Measurements from ENCODE around the gene DXO.

Gene DXO

DNA sequence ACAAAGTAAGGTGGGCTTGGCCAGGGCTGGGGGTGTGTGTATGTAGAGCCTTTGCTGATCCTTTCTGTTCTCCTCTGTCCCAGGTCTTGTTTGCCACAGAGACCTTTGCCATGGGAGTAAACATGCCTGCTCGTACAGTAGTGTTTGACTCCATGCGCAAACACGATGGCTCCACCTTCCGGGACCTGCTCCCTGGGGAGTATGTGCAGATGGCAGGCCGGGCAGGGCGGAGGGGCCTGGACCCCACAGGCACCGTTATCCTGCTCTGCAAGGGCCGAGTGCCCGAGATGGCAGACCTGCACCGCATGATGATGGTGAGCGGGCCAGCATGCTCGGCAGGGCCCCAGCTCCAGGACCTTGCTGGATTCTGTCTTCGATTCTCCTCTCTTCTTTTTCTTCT lies 6.2 kb downstream of the DXO start:
- Histone ChIP-seq H3K79me2 (ENCODE audit: low read length) (peaks cover under 1% of the 10 kb centered on the region), H3K27ac (ENCODE audit: low read length) (no peak overlapping the region), H3K4me1 (ENCODE audit: low read length) (peaks cover under 1% of the 10 kb centered on the region; the same call in 1 of the 2 replicates), H3K4me2 (ENCODE audit: low read length) (no peak overlapping the region), H3K9me3 (ENCODE audit: insufficient read depth, low read length) (no peaks in the 10 kb centered on the region), H3K36me3 (replicated peaks; ENCODE audit: low read depth, low read length) (peaks cover 12% of the 10 kb centered on the region), H2AFZ (ENCODE audit: low read depth, low read length) (no peak overlapping the region), H3K4me3 (ENCODE audit: low read length) (no peak overlapping the region), H3K9ac (ENCODE audit: low read length) (no peak overlapping the region), H4K20me1 (ENCODE audit: insufficient read depth, low read length) (no peaks in the 10 kb centered on the region), H3K27me3 (ENCODE audit: low read depth, low read length) (no peaks in the 10 kb centered on the region)
- TF ChIP-seq, protein P1, sequence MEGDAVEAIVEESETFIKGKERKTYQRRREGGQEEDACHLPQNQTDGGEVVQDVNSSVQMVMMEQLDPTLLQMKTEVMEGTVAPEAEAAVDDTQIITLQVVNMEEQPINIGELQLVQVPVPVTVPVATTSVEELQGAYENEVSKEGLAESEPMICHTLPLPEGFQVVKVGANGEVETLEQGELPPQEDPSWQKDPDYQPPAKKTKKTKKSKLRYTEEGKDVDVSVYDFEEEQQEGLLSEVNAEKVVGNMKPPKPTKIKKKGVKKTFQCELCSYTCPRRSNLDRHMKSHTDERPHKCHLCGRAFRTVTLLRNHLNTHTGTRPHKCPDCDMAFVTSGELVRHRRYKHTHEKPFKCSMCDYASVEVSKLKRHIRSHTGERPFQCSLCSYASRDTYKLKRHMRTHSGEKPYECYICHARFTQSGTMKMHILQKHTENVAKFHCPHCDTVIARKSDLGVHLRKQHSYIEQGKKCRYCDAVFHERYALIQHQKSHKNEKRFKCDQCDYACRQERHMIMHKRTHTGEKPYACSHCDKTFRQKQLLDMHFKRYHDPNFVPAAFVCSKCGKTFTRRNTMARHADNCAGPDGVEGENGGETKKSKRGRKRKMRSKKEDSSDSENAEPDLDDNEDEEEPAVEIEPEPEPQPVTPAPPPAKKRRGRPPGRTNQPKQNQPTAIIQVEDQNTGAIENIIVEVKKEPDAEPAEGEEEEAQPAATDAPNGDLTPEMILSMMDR (IDR thresholded peaks at IDR 0.05; ENCODE audit: low read depth, low read length), result no peak
- no peak for TF ChIP-seq EZH2phosphoT487 (IDR thresholded peaks at IDR 0.05; ENCODE audit: low read depth)

DNA sequence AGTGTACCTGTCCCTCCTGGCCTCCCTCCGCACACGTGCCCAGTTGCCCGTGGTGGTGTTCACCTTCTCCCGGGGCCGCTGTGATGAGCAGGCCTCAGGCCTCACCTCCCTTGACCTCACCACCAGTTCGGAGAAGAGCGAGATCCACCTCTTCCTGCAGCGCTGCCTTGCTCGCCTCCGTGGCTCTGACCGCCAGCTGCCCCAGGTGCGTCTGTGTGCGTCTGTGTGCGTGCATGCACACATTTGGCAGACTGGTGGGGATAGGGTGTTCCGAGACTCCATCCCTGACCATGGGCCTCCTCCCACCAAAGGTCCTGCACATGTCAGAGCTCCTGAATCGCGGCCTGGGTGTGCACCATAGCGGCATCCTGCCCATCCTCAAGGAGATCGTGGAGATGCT lies 8.0 kb downstream of the DXO start:
- Histone ChIP-seq H2AFZ (ENCODE audit: low read depth, low read length) (no peak overlapping the region), H3K27ac (ENCODE audit: low read length) (no peak overlapping the region), H3K4me3 (ENCODE audit: low read length) (no peak overlapping the region), H3K79me2 (ENCODE audit: low read length) (peaks cover 12% of the 10 kb centered on the region), H4K20me1 (ENCODE audit: insufficient read depth, low read length) (no peaks in the 10 kb centered on the region), H3K36me3 (replicated peaks; ENCODE audit: low read depth, low read length) (peaks cover 12% of the 10 kb centered on the region), H3K9ac (ENCODE audit: low read length) (no peak overlapping the region), H3K9me3 (ENCODE audit: insufficient read depth, low read length) (no peaks in the 10 kb centered on the region), H3K4me1 (ENCODE audit: low read length) (peaks cover 7% of the 10 kb centered on the region), H3K4me2 (ENCODE audit: low read length) (no peak overlapping the region), H3K27me3 (ENCODE audit: low read depth, low read length) (no peaks in the 10 kb centered on the region)
- TF ChIP-seq, protein P1 (IDR thresholded peaks at IDR 0.05; ENCODE audit: low read depth, low read length), result no peak
- no peak for TF ChIP-seq EZH2phosphoT487 (IDR thresholded peaks at IDR 0.05; ENCODE audit: low read depth)

DNA sequence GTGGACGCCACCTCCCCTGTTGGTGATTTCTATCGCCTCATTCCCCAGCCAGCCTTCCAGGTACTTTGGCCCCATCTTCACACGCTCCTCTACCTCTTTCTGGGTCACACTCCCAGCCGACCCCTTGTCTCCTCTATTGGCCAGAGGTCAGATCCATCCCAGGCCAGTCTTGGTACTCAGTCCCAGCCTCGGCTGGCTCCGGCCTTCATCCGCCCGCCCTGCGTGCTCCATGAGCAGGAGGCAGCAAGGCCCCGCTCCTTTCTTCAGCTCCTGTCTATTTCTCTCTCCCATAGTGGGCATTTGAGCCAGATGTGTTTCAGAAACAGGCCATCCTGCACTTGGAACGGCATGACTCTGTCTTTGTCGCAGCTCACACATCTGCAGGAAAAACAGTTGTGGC lies 10.3 kb downstream of the DXO start:
- no peaks in the 10 kb centered on the region for H4K20me1 ChIP-seq (ENCODE audit: insufficient read depth, low read length)
- H3K9me3 ChIP-seq (ENCODE audit: insufficient read depth, low read length), result no peaks in the 10 kb centered on the region
- H3K79me2 ChIP-seq (ENCODE audit: low read length), result peaks cover 21% of the 10 kb centered on the region
- no peaks in the 10 kb centered on the region for H3K27me3 ChIP-seq (ENCODE audit: low read depth, low read length)
- H3K4me1 ChIP-seq (ENCODE audit: low read length), result peaks cover 13% of the 10 kb centered on the region
- H2AFZ ChIP-seq (ENCODE audit: low read depth, low read length), result no peak overlapping the region
- H3K36me3 ChIP-seq (replicated peaks; ENCODE audit: low read depth, low read length), result peaks cover 12% of the 10 kb centered on the region
- TF ChIP-seq, protein P1 (IDR thresholded peaks at IDR 0.05; ENCODE audit: low read depth, low read length), result no peak
- no peak for TF ChIP-seq EZH2phosphoT487 (IDR thresholded peaks at IDR 0.05; ENCODE audit: low read depth)
- H3K9ac ChIP-seq (ENCODE audit: low read length), result no peak overlapping the region
- no peak overlapping the region for H3K4me3 ChIP-seq (ENCODE audit: low read length)
- H3K4me2 ChIP-seq (ENCODE audit: low read length), result no peak overlapping the region
- H3K27ac ChIP-seq (ENCODE audit: low read length), result no peak overlapping the region

DNA sequence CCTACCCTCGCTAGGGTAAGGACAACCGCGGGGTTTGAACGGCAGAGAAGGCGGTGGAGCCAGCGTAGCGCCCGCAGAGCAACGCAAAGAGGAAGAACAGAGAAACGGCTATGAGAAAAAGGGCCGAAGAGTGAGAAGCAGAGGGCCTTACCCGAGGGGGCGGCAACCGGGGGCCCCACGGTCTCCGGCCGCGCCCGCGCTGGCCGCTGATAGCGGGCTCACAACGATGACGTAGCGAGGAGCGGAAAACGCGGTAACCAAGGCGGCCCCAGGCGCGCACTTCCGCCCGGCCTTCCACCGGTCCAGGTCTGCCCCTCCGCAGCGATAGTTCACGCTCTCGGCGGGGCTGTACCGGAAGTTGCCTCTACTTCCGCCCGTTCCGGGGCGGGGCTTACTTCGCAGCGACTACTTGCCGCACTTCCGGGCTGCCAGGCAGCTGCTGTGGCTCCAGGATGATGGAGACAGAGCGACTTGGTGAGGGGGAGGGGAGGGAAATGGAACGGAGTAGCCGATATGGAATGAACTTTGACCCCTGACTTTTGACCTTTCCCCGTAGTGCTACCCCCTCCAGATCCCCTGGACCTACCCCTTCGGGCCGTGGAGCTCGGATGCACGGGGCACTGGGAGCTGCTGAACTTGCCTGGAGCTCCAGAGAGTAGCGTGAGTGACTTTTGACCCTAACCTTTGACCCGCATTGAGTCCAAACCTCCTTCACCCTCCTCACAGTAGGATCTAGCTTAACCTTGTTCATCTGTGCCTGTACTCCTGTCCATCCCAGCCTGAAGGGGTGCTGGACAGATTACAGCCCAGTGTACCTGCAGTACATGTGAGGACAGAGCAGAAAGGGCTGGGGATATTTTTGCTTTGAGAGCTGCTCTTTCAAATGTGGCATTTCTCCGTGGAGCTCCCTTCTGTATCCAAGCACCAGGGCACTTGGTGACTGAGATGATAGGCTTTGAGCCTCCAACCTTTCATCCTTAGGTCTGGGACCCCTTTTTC lies 12.9 kb downstream of the DXO start, which contains the start of the genes NELFE and SKIC2:
Gene NELFE, minus strand, starts transcription at position 231 of the 999 bp plus-strand sequence. CDS start 525 bp downstream, outside the sequence.
Gene SKIC2, plus strand, starts transcription at position 435 of the 999 bp plus-strand sequence. Its CDS starts 18 bp downstream, at position 453.
- Histone ChIP-seq H3K36me3 (replicated peaks; ENCODE audit: low read depth, low read length) (peaks cover 12% of the 10 kb centered on the region), H3K4me2 (ENCODE audit: low read length) (peak within 1 kb of the TSS; percentile 93), H3K27ac (ENCODE audit: low read length) (peak within 1 kb of the TSS; percentile 30; the same call in 1 of the 2 replicates), H3K27me3 (ENCODE audit: low read depth, low read length) (no peaks in the 10 kb centered on the region), H3K9ac (ENCODE audit: low read length) (peak within 1 kb of the TSS; percentile 85), H3K4me3 (ENCODE audit: low read length) (peak within 1 kb of the TSS; percentile 98), H2AFZ (ENCODE audit: low read depth, low read length) (peak within 1 kb of the TSS; percentile 63; the same call in 1 of the 2 replicates), H3K4me1 (ENCODE audit: low read length) (peaks cover 13% of the 10 kb centered on the region), H4K20me1 (ENCODE audit: insufficient read depth, low read length) (no peaks in the 10 kb centered on the region), H3K9me3 (ENCODE audit: insufficient read depth, low read length) (no peaks in the 10 kb centered on the region), H3K79me2 (ENCODE audit: low read length) (peaks cover 21% of the 10 kb centered on the region)
- TF ChIP-seq, protein P1 (IDR thresholded peaks at IDR 0.05; ENCODE audit: low read depth, low read length), result no peak
- no peak for TF ChIP-seq EZH2phosphoT487 (IDR thresholded peaks at IDR 0.05; ENCODE audit: low read depth)
